Smooth muscle cell (in vitro differentiated cells): ENCODE measurements around the gene PLXNA2. TPM values are rescaled to one million over a fixed set of nuclear protein-coding genes. Genes with fewer than 3 reads are reported as not detected.

Experiments used
- DNase-seq: peaks from one replicate; lab custom pipeline; 2025; ENCODE audit not compliant: unreplicated experiment; lab: John Stamatoyannopoulos, UW
- H2AFZ ChIP-seq: fragments of 200-600 bp; sonication (generic); 2 replicates; pipeline ENCODE4 v1.6.0; 2016; ENCODE audit warnings: antibody characterized with exemption, low read depth, mild to moderate bottlenecking
- H3F3A ChIP-seq: fragments of 200-600 bp; sonication (generic); 2 replicates; pipeline ENCODE4 v1.6.0; 2017; ENCODE audit warnings: antibody characterized with exemption, low read depth
- H3K27ac ChIP-seq: fragments of 200-600 bp; sonication (generic); 2 replicates; pipeline ENCODE4 v1.5.1; 2016; ENCODE audit warnings: low read depth, mild to moderate bottlenecking
- H3K27me3 ChIP-seq: fragments of 200-600 bp; sonication (generic); 2 replicates; pipeline ENCODE4 v1.6.1; 2016; ENCODE audit warnings: low read depth, mild to moderate bottlenecking
- H3K36me3 ChIP-seq: fragments of 200-600 bp; sonication (generic); 2 replicates; pipeline ENCODE4 v1.5.1; 2016; ENCODE audit warnings: low read depth
- H3K4me1 ChIP-seq: fragments of 200-600 bp; sonication (generic); 2 replicates; pipeline ENCODE4 v1.5.1; 2016; ENCODE audit warnings: low read depth
- H3K4me2 ChIP-seq: fragments of 200-600 bp; sonication (generic); 2 replicates; pipeline ENCODE4 v1.6.0; 2016; ENCODE audit warnings: mild to moderate bottlenecking
- H3K4me3 ChIP-seq: fragments of 200-600 bp; sonication (generic); 2 replicates; pipeline ENCODE4 v1.5.1; 2016; ENCODE audit warnings: mild to moderate bottlenecking
- H3K79me2 ChIP-seq: fragments of 200-600 bp; sonication (generic); 2 replicates; pipeline ENCODE4 v1.6.0; 2016; ENCODE audit warnings: low read depth, mild to moderate bottlenecking
- H3K9ac ChIP-seq: fragments of 200-600 bp; sonication (generic); 2 replicates; pipeline ENCODE4 v1.6.0; 2016; ENCODE audit warnings: low read depth
- H3K9me3 ChIP-seq: fragments of 200-600 bp; sonication (generic); replicated peaks from 2 replicates; pipeline ENCODE4 v1.5.1; 2016; ENCODE audit warnings: low read depth
- H4K20me1 ChIP-seq: fragments of 200-600 bp; sonication (generic); 2 replicates; pipeline ENCODE4 v1.6.0; 2016; ENCODE audit warnings: low read depth
- CTCF ChIP-seq: fragments of 200-600 bp; sonication (generic); IDR thresholded peaks from 2 replicates; pipeline ENCODE4 v1.5.1; 2017; ENCODE audit warnings: borderline replicate concordance, mild to moderate bottlenecking, antibody characterized with exemption; ENCODE audit not compliant: insufficient read depth, poor library complexity, severe bottlenecking
- WGBS: methylation state at CpG from one replicate; pipeline ENCODE4 v1.1.7; 2016; ENCODE audit warnings: low lambda C conversion rate; 5-methylcytosine and 5-hydroxymethylcytosine counted together
- polyA plus RNA-seq: library from polyadenylated mRNA; unstranded; fragments of >200 nt; fragmentation: Nextera tagmentation; extraction: Ambion mirVana; gene quantifications from 2 replicates; pipeline ENCODE4 v1.2.1, GENCODE V29; 2016
- total RNA-seq: library from RNA; depleted of rRNA; stranded (reverse); fragments of >200 nt; gene quantifications from 2 replicates; pipeline ENCODE4 v1.2.3, GENCODE V29; 2014

Gene PLXNA2
- total and polyA plus RNA-seq, 2 experiments from 2014 or later, result 8.2 to 8.7 TPM

GRCh38 chr1:208216062-208216461 lies 28.1 kb downstream of the PLXNA2 start:
- no peak for DNase-seq
- H3K4me2 ChIP-seq, result no peak overlapping the region
- no peak for TF ChIP-seq CTCF
- no peak overlapping the region for H3K4me3 ChIP-seq
- 79% methylated on average over 1 of the region's 1 CpG for WGBS
- H3K9ac ChIP-seq, result no peak overlapping the region
- peaks cover 7% of the 10 kb centered on the region for H3F3A ChIP-seq
- H3K36me3 ChIP-seq, result peaks cover 2% of the 10 kb centered on the region
- H3K9me3 ChIP-seq, result no peaks in the 10 kb centered on the region
- no peak overlapping the region for H3K27ac ChIP-seq
- H3K27me3 ChIP-seq, result no peaks in the 10 kb centered on the region
- no peaks in the 10 kb centered on the region for H4K20me1 ChIP-seq
- no peaks in the 10 kb centered on the region for H3K79me2 ChIP-seq
- H2AFZ ChIP-seq, result no peak overlapping the region
- peaks cover 28% of the 10 kb centered on the region for H3K4me1 ChIP-seq

GRCh38 chr1:208215393-208215792 lies 28.8 kb downstream of the PLXNA2 start:
- Histone ChIP-seq H3F3A (peaks cover 7% of the 10 kb centered on the region), H3K27me3 (no peaks in the 10 kb centered on the region), H3K9ac (no peak overlapping the region), H3K36me3 (peaks cover 2% of the 10 kb centered on the region), H3K4me2 (no peak overlapping the region), H3K4me1 (peaks cover 23% of the 10 kb centered on the region), H4K20me1 (no peaks in the 10 kb centered on the region), H3K79me2 (peaks cover 6% of the 10 kb centered on the region), H3K9me3 (no peaks in the 10 kb centered on the region), H3K27ac (no peak overlapping the region), H2AFZ (no peak overlapping the region), H3K4me3 (no peak overlapping the region)
- no peak for DNase-seq
- no peak for TF ChIP-seq CTCF

GRCh38 chr1:208213786-208214185 lies 30.4 kb downstream of the PLXNA2 start:
- no peak overlapping the region for H3K4me3 ChIP-seq
- peak overlapping the region; percentile 59 for H3K27ac ChIP-seq
- peaks cover 6% of the 10 kb centered on the region for H3K79me2 ChIP-seq
- H3K36me3 ChIP-seq, result peaks cover 2% of the 10 kb centered on the region
- no peak overlapping the region for H3K9ac ChIP-seq
- peaks cover 7% of the 10 kb centered on the region for H3F3A ChIP-seq
- H3K9me3 ChIP-seq, result no peaks in the 10 kb centered on the region
- H3K27me3 ChIP-seq, result no peaks in the 10 kb centered on the region
- no peaks in the 10 kb centered on the region for H4K20me1 ChIP-seq
- 36% methylated on average over 3 of the region's 3 CpGs for WGBS
- H3K4me2 ChIP-seq, result peak overlapping the region; percentile 35
- DNase-seq, result no peak
- H2AFZ ChIP-seq, result no peak overlapping the region
- H3K4me1 ChIP-seq, result peaks cover 20% of the 10 kb centered on the region
- no peak for TF ChIP-seq CTCF

- Histone ChIP-seq H3F3A (peaks cover 7% of the 10 kb centered on the region), H4K20me1 (no peaks in the 10 kb centered on the region), H3K27me3 (no peaks in the 10 kb centered on the region), H3K79me2 (peaks cover 6% of the 10 kb centered on the region), H3K27ac (peak overlapping the region; percentile 59), H3K9me3 (no peaks in the 10 kb centered on the region), H3K4me2 (no peak overlapping the region), H3K4me1 (peaks cover 20% of the 10 kb centered on the region), H3K9ac (no peak overlapping the region), H2AFZ (no peak overlapping the region), H3K36me3 (peaks cover 2% of the 10 kb centered on the region), H3K4me3 (no peak overlapping the region)
- WGBS, result 89% methylated on average over 1 of the region's 1 CpG
- no peak for DNase-seq
- TF ChIP-seq CTCF, result no peak
Measured at GRCh38 chr1:208212893-208213292, 31.3 kb downstream of the PLXNA2 start.
